Erythroblast (primary cell): Measurements from ENCODE around the gene CDH10.

Experiments
- DNase-seq, 2 experiments: peaks; one replicate each; lab custom pipeline; 2025; lab: John Stamatoyannopoulos, UW
- GATA1 ChIP-seq: IDR thresholded peaks from 2 replicates; pipeline ENCODE4 v1.6.1; 2011; ENCODE audit warnings: low read depth, mild to moderate bottlenecking, control low read depth, low read length, moderate library complexity
- POLR2A ChIP-seq: IDR thresholded peaks from 2 replicates; pipeline ENCODE4 v1.6.1; 2011; ENCODE audit warnings: mild to moderate bottlenecking, low read length

The CDH10 gene

DNA sequence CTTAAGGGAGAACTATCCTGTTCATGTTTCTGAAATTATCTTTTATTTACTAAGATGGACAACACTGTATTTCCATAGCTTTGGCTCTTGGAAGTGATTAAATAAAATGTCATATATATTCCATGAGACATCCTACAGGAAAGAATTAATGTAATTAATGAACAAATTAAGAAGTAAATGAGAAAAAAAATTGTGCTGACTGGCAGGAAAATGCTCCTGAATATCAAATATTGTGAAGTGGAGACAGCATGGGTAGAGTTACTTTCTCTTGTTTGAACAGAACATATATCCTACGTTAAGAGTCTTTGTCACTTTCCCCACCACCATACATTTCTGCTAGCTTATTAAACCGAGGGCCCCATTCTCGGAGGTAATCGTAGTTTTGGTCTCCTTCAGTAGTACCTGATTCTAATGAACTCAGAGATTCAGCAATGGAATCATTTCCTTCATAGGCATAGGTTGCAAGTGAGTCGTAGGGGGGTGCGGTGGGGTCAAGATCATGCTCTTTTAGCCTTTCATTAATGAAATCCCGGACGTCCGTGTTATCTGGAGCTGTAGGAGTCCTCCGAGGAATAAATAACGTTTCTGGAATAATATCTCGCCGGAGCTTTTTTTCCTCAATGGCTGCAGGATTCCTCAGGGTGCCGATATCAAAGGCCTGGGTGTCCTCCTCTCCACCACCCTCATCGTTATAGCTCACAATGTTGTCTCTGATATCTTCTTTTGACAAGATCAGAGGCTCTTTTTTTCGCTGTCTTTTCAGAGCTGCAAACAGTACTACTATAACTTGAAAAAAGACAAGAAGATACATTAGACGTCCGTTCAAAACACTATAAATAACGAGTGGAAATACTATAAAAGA lies 157.2 kb downstream of the CDH10 start:
- DNase-seq: no peak
- no peak for TF ChIP-seq GATA1
- no peak for TF ChIP-seq POLR2A

GRCh38 chr5:24480952-24481351 lies 163.8 kb downstream of the CDH10 start:
- no peak for DNase-seq
- no peak for TF ChIP-seq POLR2A
- TF ChIP-seq GATA1: no peak

- DNase-seq: no peak
- TF ChIP-seq GATA1: no peak
- TF ChIP-seq POLR2A: no peak
These were observed 166.8 kb downstream of the CDH10 start for GRCh38 chr5:24477958-24478357.

DNA sequence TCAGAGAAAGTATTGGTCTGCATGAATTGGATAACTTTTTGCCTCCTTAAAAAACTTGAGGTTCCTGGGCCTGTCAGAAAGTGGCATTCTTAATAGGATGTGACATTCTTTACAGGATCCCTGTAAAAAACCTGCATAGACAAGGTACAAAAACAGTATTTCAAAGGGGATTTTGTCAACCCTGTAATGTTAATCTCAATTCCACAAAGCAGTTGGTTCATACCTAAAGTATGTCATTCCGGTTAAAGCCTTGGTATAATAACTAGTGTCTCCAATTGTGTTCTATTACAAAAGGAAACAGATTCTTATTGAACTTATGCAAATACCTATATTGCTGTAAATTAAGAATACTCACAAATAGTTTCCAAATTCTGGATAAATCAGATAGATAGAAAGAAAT lies 169.7 kb downstream of the CDH10 start:
- DNase-seq: no peak
- TF ChIP-seq GATA1 (no peak), POLR2A (no peak)

- TF ChIP-seq POLR2A (no peak), GATA1 (no peak)
These were observed 170.1 kb downstream of the CDH10 start for GRCh38 chr5:24474685-24475084.

DNA sequence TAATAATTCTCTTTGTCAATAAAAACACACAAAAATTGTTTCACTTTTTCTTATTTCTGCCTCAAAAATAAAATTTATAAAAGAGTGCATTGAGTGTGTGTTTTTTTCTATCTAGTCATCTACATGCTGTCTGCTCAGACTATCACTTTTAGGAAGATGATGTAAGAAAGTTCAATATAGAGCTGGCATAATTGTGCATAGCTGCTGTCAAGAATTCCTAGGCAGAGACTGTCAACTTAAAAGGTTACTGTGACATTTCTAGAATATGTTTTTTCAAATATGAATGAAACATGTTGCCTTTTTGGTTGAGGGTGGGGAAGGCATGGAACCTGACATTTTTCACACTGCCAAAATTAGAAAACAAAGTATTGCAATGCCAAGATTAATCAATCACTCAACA lies 172.3 kb downstream of the CDH10 start:
- DNase-seq: no peak
- TF ChIP-seq POLR2A (no peak), GATA1 (no peak)

More at GRCh38 chr5:24474685-24475084, 170.1 kb downstream of the CDH10 start:
- no peak for DNase-seq

DNA sequence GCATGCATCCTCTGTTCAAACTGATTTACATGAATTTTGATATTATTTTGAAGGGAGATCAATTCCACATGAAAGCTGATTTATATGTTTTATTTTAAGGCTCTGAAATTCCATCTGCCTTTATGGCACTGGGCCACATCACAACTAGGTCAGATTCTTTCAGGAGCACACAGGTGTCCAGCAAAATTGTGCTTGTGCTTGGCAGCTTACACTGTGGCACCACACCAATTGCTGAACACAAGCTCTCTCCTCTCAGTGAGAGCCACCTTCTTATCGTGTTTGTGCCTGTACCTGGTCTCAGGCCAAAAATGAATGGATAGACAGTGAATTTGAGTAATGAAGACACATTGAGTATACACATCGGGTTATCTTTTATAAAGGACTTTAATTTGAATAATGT lies 200.4 kb downstream of the CDH10 start:
- no peak for TF ChIP-seq POLR2A
- TF ChIP-seq GATA1: no peak
- no peak for DNase-seq

- no peak for DNase-seq
- no peak for TF ChIP-seq GATA1
- no peak for TF ChIP-seq POLR2A
These were observed 205.3 kb downstream of the CDH10 start for GRCh38 chr5:24439465-24439864.
